ENCODE data around the gene ATP6V1G3.

Gene ATP6V1G3

DNA sequence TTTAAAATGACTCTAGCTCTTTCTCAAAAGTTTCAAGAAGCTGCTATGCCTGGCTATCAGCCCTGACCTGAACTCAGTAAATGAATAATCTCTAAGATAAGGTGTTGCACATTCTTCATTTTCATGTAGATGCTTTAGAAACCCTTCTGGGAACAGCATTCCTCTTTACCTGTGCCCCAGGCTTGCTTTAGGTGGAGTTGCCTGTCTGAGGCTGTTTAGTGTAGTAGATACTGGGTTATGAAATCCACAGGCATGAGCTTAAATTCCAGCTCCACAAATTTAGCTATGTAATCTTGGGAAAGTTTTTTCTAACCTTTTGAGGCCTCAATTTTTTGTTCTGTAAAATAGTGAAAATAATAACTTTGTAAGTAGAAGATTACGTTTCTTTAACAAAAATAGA is 41.6 kb downstream of the ATP6V1G3 start:
- no peaks in the 10 kb centered on the region for H3K36me3 ChIP-seq (ENCODE audit: control insufficient read depth in 5 of 5, insufficient read depth in 5 of 5, low read length in 5 of 5)
- no peaks in the 10 kb centered on the region for H3K27me3 ChIP-seq (ENCODE audit: control insufficient read depth in 5 of 5, insufficient read depth in 4 of 5, low read length in 5 of 5)

GRCh38 chr1:198498103-198498385 is 42.4 kb downstream of the ATP6V1G3 start:
- H3K4me1 ChIP-seq (ENCODE audit: control insufficient read depth in 5 of 5, insufficient read depth in 5 of 5, low read length in 5 of 5): peaks cover 0 to 6% (median 0%) of the 10 kb centered on the region in 5 donors
- no peak overlapping the region for H3K9ac ChIP-seq (ENCODE audit: low read length in 5 of 5)
- peaks cover 0 to 4% (median 0%) of the 10 kb centered on the region in 5 donors for H3K9me3 ChIP-seq (ENCODE audit: control insufficient read depth in 5 of 5, low read length in 5 of 5)
- H3K36me3 ChIP-seq (ENCODE audit: control insufficient read depth in 5 of 5, insufficient read depth in 5 of 5, low read length in 5 of 5): no peaks in the 10 kb centered on the region
- H3K27ac ChIP-seq (ENCODE audit: low read depth, low read length): no peak overlapping the region
- H3K4me3 ChIP-seq (ENCODE audit: low read depth in 1 of 5, low read length in 5 of 5): no peak overlapping the region
- H3K27me3 ChIP-seq (ENCODE audit: control insufficient read depth in 5 of 5, insufficient read depth in 4 of 5, low read length in 5 of 5): no peaks in the 10 kb centered on the region

More for the DNA sequence above, 41.6 kb downstream of the ATP6V1G3 start:
- Histone ChIP-seq H3K9ac (ENCODE audit: low read length in 5 of 5) (no peak overlapping the region), H3K4me1 (ENCODE audit: control insufficient read depth in 5 of 5, insufficient read depth in 5 of 5, low read length in 5 of 5) (peaks cover 0 to 6% (median 0%) of the 10 kb centered on the region in 5 donors), H3K9me3 (ENCODE audit: control insufficient read depth in 5 of 5, low read length in 5 of 5) (peaks cover 0 to 11% (median 4%) of the 10 kb centered on the region in 5 donors), H3K27ac (ENCODE audit: low read depth, low read length) (no peak overlapping the region), H3K4me3 (ENCODE audit: low read depth in 1 of 5, low read length in 5 of 5) (no peak overlapping the region)

DNA sequence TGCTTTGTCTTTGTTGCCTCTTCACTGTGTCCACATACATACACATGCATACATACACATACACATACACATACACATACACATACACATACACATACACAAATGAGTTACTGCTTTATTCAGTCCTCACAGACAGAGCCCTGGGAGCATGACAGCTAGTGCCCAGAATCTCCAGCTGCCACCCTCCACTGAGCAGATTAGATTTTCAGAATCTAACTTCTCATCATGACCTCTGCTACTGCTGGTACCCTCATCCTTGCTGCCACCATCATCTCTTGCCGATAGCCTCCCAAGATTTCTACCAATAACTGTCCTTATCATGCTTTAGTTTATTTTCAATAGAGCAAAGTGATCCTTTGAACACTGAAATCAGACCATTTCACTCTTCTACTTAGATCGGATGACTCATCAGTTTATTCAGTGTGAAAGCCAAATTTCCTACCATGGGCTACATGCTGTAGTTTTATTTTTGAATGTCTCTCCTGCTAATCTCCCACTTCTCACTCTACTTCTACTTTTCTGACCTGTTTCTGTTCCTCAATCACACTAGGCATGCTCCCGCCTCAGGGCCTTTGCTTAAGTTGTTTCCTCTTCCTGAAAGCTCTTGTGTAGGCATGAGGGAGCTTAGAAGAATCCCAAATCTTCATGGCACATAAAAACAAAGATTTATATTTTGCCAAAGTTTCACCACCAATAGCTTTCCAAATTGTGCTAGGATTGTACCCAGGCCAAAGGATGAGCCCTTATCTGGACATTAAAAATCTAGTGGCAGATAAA is 43.0 kb downstream of the ATP6V1G3 start:
- Histone ChIP-seq H3K27me3 (ENCODE audit: control insufficient read depth in 5 of 5, insufficient read depth in 4 of 5, low read length in 5 of 5) (no peaks in the 10 kb centered on the region), H3K9me3 (ENCODE audit: control insufficient read depth in 5 of 5, low read length in 5 of 5) (no peaks in the 10 kb centered on the region), H3K27ac (ENCODE audit: low read depth, low read length) (no peak overlapping the region), H3K4me3 (ENCODE audit: low read depth in 1 of 5, low read length in 5 of 5) (no peak overlapping the region), H3K4me1 (ENCODE audit: control insufficient read depth in 5 of 5, insufficient read depth in 5 of 5, low read length in 5 of 5) (peaks cover 0 to 6% (median 0%) of the 10 kb centered on the region in 5 donors), H3K9ac (ENCODE audit: low read length in 5 of 5) (no peak overlapping the region), H3K36me3 (ENCODE audit: control insufficient read depth in 5 of 5, insufficient read depth in 5 of 5, low read length in 5 of 5) (no peaks in the 10 kb centered on the region)

- no peak overlapping the region for H3K4me3 ChIP-seq (ENCODE audit: low read depth in 1 of 5, low read length in 5 of 5)
- H3K9me3 ChIP-seq (ENCODE audit: control insufficient read depth in 5 of 5, low read length in 5 of 5): no peaks in the 10 kb centered on the region
- peaks cover 0 to 10% (median 0%) of the 10 kb centered on the region in 5 donors for H3K4me1 ChIP-seq (ENCODE audit: control insufficient read depth in 5 of 5, insufficient read depth in 5 of 5, low read length in 5 of 5)
- no peaks in the 10 kb centered on the region for H3K36me3 ChIP-seq (ENCODE audit: control insufficient read depth in 5 of 5, insufficient read depth in 5 of 5, low read length in 5 of 5)
- no peak overlapping the region for H3K9ac ChIP-seq (ENCODE audit: low read length in 5 of 5)
- H3K27me3 ChIP-seq (ENCODE audit: control insufficient read depth in 5 of 5, insufficient read depth in 4 of 5, low read length in 5 of 5): no peaks in the 10 kb centered on the region
- no peak overlapping the region for H3K27ac ChIP-seq (ENCODE audit: low read depth, low read length)
These were observed 44.0 kb downstream of the ATP6V1G3 start for GRCh38 chr1:198496216-198497143.

DNA sequence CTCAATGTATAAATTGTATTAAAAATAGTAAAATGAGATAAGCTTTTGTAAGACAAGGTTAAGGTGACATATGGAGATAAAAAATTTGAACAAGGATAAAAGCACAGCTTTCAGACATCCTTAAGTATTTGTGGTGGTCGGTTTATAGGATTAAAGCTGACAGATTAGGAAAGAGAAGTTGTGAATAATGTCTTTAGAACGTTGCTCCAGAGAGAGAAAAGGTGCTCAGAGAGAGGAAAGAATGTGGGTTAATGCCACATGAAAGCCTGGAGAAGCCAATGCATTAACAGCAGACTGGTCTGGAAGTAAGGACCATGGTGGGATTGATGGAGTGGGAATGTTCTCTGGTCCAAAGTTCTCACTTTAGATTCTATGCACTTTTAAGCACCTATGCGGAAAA is 44.8 kb downstream of the ATP6V1G3 start:
- Histone ChIP-seq H3K27me3 (ENCODE audit: control insufficient read depth in 5 of 5, insufficient read depth in 4 of 5, low read length in 5 of 5) (no peaks in the 10 kb centered on the region), H3K9me3 (ENCODE audit: control insufficient read depth in 5 of 5, low read length in 5 of 5) (no peaks in the 10 kb centered on the region), H3K4me3 (ENCODE audit: low read depth in 1 of 5, low read length in 5 of 5) (no peak overlapping the region), H3K27ac (ENCODE audit: low read depth, low read length) (no peak overlapping the region), H3K4me1 (ENCODE audit: control insufficient read depth in 5 of 5, insufficient read depth in 5 of 5, low read length in 5 of 5) (peaks cover 0 to 16% (median 0%) of the 10 kb centered on the region in 5 donors), H3K36me3 (ENCODE audit: control insufficient read depth in 5 of 5, insufficient read depth in 5 of 5, low read length in 5 of 5) (no peaks in the 10 kb centered on the region), H3K9ac (ENCODE audit: low read length in 5 of 5) (no peak overlapping the region)

DNA sequence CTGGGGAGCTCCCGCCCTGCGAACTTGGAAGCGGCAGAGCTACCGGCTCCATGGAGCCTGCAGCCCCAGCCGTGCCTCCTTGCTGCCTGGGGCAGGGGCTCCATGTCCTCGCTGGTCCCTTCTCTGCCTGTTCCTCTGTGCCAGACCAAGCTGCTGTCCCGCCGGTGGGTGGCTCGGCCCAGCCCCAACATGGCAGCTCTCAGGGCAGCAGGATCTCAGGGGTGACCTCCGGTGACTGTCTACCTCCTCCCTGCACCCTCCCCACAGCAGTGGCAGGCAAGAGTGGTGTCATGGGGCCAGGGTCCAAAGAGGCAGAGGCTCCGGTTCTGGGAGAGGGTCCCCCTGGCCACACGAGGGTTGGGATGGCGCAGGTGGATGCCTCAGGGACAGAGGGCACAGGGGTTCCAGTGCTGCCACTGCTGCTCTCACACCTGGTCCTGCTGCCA is 45.8 kb downstream of the ATP6V1G3 start:
- no peak overlapping the region for H3K4me3 ChIP-seq (ENCODE audit: low read depth in 1 of 5, low read length in 5 of 5)
- no peaks in the 10 kb centered on the region for H3K36me3 ChIP-seq (ENCODE audit: control insufficient read depth in 5 of 5, insufficient read depth in 5 of 5, low read length in 5 of 5)
- peaks cover 0 to 16% (median 0%) of the 10 kb centered on the region in 5 donors for H3K4me1 ChIP-seq (ENCODE audit: control insufficient read depth in 5 of 5, insufficient read depth in 5 of 5, low read length in 5 of 5)
- no peaks in the 10 kb centered on the region for H3K27me3 ChIP-seq (ENCODE audit: control insufficient read depth in 5 of 5, insufficient read depth in 4 of 5, low read length in 5 of 5)
- no peak overlapping the region for H3K27ac ChIP-seq (ENCODE audit: low read depth, low read length)
- H3K9ac ChIP-seq (ENCODE audit: low read length in 5 of 5): no peak overlapping the region
- H3K9me3 ChIP-seq (ENCODE audit: control insufficient read depth in 5 of 5, low read length in 5 of 5): no peaks in the 10 kb centered on the region

DNA sequence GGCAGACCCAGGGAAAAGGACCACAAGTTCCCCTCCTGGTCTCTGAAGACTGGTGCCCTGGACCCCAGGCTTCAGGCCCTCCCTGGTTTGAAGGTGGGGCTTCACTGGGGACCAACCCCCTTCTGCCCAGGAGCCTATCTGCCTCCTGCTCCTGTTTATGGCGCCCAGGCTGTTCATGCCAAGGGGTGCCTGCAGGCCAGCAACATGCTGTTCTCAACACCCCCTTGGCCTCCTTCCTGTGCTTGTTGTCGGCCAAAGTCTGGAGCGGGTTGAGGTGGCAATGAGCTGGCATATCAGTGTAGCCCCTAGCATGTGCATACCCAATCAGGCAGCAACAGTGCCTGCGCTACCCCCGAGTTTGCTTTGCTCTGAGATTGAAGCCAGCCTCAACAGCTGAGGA is 46.3 kb downstream of the ATP6V1G3 start:
- Histone ChIP-seq H3K27me3 (ENCODE audit: control insufficient read depth in 5 of 5, insufficient read depth in 4 of 5, low read length in 5 of 5) (no peaks in the 10 kb centered on the region), H3K4me1 (ENCODE audit: control insufficient read depth in 5 of 5, insufficient read depth in 5 of 5, low read length in 5 of 5) (peaks cover 0 to 16% (median 0%) of the 10 kb centered on the region in 5 donors), H3K36me3 (ENCODE audit: control insufficient read depth in 5 of 5, insufficient read depth in 5 of 5, low read length in 5 of 5) (no peaks in the 10 kb centered on the region), H3K27ac (ENCODE audit: low read depth, low read length) (no peak overlapping the region), H3K9ac (ENCODE audit: low read length in 5 of 5) (no peak overlapping the region), H3K9me3 (ENCODE audit: control insufficient read depth in 5 of 5, low read length in 5 of 5) (no peaks in the 10 kb centered on the region), H3K4me3 (ENCODE audit: low read depth in 1 of 5, low read length in 5 of 5) (no peak overlapping the region)

DNA sequence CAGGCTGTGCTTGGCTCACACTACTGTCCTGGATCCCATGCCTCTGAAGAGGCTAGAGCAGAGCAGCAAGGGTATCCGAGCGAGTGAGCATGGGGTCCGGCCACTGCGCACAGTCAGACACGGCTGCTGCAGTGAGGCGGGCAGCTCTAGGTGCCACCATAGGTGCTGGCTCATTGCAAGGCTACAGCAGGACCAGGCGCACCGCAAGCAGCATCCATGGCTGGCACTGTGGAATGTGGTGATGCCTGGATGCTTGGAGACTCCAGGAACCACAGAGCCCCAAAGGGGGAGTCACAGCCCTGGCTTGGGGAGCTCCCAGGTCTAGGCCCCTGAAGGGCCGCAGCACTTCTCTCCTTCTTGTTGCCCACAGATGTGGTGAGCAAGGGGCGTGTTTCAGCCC is 47.2 kb downstream of the ATP6V1G3 start:
- H3K9ac ChIP-seq (ENCODE audit: low read length in 5 of 5): no peak overlapping the region
- H3K9me3 ChIP-seq (ENCODE audit: control insufficient read depth in 5 of 5, low read length in 5 of 5): no peaks in the 10 kb centered on the region
- no peak overlapping the region for H3K27ac ChIP-seq (ENCODE audit: low read depth, low read length)
- H3K4me1 ChIP-seq (ENCODE audit: control insufficient read depth in 5 of 5, insufficient read depth in 5 of 5, low read length in 5 of 5): peaks cover 0 to 16% (median 0%) of the 10 kb centered on the region in 5 donors
- H3K36me3 ChIP-seq (ENCODE audit: control insufficient read depth in 5 of 5, insufficient read depth in 5 of 5, low read length in 5 of 5): no peaks in the 10 kb centered on the region
- H3K27me3 ChIP-seq (ENCODE audit: control insufficient read depth in 5 of 5, insufficient read depth in 4 of 5, low read length in 5 of 5): no peaks in the 10 kb centered on the region
- H3K4me3 ChIP-seq (ENCODE audit: low read depth in 1 of 5, low read length in 5 of 5): no peak overlapping the region

DNA sequence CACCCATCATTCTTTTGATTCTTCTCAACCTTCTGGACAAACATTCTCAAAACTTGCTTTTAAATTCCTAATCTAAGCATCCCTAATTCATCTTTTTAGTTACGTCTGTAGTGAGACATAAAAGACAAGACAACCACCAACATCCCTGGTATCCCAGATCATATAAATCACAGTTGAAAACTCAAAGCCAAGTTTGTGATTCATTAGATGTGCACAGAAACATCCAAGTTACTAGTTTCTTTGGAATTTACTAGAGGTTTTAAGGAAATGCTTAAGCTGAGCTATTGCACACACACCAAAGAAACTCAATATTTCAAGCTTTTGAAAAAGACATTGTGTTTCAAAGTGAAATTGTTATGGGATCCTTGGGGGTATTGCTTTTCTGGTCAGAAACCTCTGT is 47.6 kb downstream of the ATP6V1G3 start:
- H3K4me1 ChIP-seq (ENCODE audit: control insufficient read depth in 5 of 5, insufficient read depth in 5 of 5, low read length in 5 of 5): peaks cover 0 to 16% (median 0%) of the 10 kb centered on the region in 5 donors
- H3K27ac ChIP-seq (ENCODE audit: low read depth, low read length): no peak overlapping the region
- no peak overlapping the region for H3K9ac ChIP-seq (ENCODE audit: low read length in 5 of 5)
- H3K4me3 ChIP-seq (ENCODE audit: low read depth in 1 of 5, low read length in 5 of 5): no peak overlapping the region
- no peaks in the 10 kb centered on the region for H3K36me3 ChIP-seq (ENCODE audit: control insufficient read depth in 5 of 5, insufficient read depth in 5 of 5, low read length in 5 of 5)
- H3K27me3 ChIP-seq (ENCODE audit: control insufficient read depth in 5 of 5, insufficient read depth in 4 of 5, low read length in 5 of 5): no peaks in the 10 kb centered on the region
- H3K9me3 ChIP-seq (ENCODE audit: control insufficient read depth in 5 of 5, low read length in 5 of 5): no peaks in the 10 kb centered on the region

GRCh38 chr1:198491596-198491995 is 48.9 kb downstream of the ATP6V1G3 start:
- H3K9ac ChIP-seq (ENCODE audit: low read length in 5 of 5): no peak overlapping the region
- peaks cover 0 to 10% (median 0%) of the 10 kb centered on the region in 5 donors for H3K4me1 ChIP-seq (ENCODE audit: control insufficient read depth in 5 of 5, insufficient read depth in 5 of 5, low read length in 5 of 5)
- H3K4me3 ChIP-seq (ENCODE audit: low read depth in 1 of 5, low read length in 5 of 5): no peak overlapping the region
- no peaks in the 10 kb centered on the region for H3K27me3 ChIP-seq (ENCODE audit: control insufficient read depth in 5 of 5, insufficient read depth in 4 of 5, low read length in 5 of 5)
- H3K9me3 ChIP-seq (ENCODE audit: control insufficient read depth in 5 of 5, low read length in 5 of 5): no peaks in the 10 kb centered on the region
- H3K36me3 ChIP-seq (ENCODE audit: control insufficient read depth in 5 of 5, insufficient read depth in 5 of 5, low read length in 5 of 5): no peaks in the 10 kb centered on the region
- H3K27ac ChIP-seq (ENCODE audit: low read depth, low read length): no peak overlapping the region

Data from subcutaneous abdominal adipose tissue (tissue), 5 donors.